Measurements from ENCODE around the gene NUDCD3.

DNA sequence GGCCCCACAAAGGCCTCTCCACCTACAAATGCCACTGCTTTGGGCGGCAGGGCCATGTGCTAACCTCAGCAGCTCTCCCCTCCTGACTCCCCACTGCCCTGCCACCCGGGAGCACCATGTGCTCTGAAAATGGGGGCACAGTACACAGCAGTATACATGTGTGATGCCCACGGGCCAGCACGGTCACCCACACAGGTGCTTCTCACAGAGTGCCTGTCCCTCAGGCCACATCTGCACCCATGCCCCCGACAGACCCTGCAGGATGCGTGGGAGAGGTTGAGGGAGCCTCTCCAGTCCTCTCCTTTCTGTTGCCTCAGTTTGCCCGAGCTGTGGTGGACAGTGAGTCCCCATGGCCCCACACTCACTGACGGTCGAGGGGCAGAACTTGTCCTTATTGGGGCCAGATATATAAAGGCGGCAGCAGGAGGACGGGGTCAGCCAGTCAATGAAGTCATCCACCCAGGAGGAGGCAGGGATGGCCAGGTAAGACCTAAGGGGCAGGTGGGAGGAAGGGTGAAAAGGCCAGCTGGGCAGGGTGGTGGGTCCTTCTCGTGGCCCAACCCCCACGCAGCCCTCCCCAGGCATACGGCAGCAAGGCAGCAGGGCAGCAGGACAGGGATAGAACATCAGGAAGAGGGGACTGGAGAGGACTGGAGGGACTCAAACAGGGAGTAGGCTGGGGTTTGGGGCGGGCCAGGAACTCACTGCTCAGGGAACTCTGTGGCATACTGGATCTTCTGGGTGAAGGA is 31.1 kb upstream of the NUDCD3 start:
- TF ChIP-seq EZH2 (IDR thresholded peaks at IDR 0.05) (no peak), POLR2AphosphoS5 (IDR thresholded peaks at IDR 0.05; ENCODE audit: borderline replicate concordance, low read depth, low read length) (no peak)
